Dendritic cell treated with granulocyte-macrophage colony-stimulating factor and Interleukin-4, amounts not matched to agents 40 ng/mL and 50 ng/mL, for 4 days (primary cell): ENCODE measurements around the gene KRTDAP.

Experiments used
- H3K27ac Mint-ChIP-seq: one replicate; pipeline ENCODE4 v1.8.0; 2022; ENCODE audit warnings: mild to moderate bottlenecking, mixed read lengths
- H3K27me3 Mint-ChIP-seq: one replicate; pipeline ENCODE4 v1.8.0; 2022; ENCODE audit warnings: mild to moderate bottlenecking, mixed read lengths
- H3K36me3 Mint-ChIP-seq: one replicate; pipeline ENCODE4 v1.8.0; 2022; ENCODE audit warnings: low read depth, mixed read lengths
- H3K4me1 Mint-ChIP-seq: one replicate; pipeline ENCODE4 v1.8.0; 2022; ENCODE audit warnings: low read depth, mixed read lengths
- H3K4me3 Mint-ChIP-seq: one replicate; pipeline ENCODE4 v1.8.0; 2022; ENCODE audit warnings: mild to moderate bottlenecking, moderate library complexity, mixed read lengths
- H3K9me3 Mint-ChIP-seq: one replicate; pipeline ENCODE4 v1.8.0; 2022; ENCODE audit warnings: mixed read lengths
- intact Hi-C: fragments of 100-400 bp; cut with micrococcal nuclease; formaldehyde crosslinking; loops from one replicate; pipeline ENCODE4 v1.15.0; 2022

KRTDAP gene

GRCh38 chr19:35461060-35461459 is 29.2 kb downstream of the KRTDAP start:
- H3K4me3 Mint-ChIP-seq, result no peak overlapping the region
- no peaks in the 10 kb centered on the region for H3K36me3 Mint-ChIP-seq
- peaks cover 49% of the 10 kb centered on the region for H3K27me3 Mint-ChIP-seq
- intact Hi-C loops, result no loop called here
- no peaks in the 10 kb centered on the region for H3K9me3 Mint-ChIP-seq
- H3K4me1 Mint-ChIP-seq, result peaks cover 63% of the 10 kb centered on the region
- peak overlapping the region; percentile 35 for H3K27ac Mint-ChIP-seq

DNA sequence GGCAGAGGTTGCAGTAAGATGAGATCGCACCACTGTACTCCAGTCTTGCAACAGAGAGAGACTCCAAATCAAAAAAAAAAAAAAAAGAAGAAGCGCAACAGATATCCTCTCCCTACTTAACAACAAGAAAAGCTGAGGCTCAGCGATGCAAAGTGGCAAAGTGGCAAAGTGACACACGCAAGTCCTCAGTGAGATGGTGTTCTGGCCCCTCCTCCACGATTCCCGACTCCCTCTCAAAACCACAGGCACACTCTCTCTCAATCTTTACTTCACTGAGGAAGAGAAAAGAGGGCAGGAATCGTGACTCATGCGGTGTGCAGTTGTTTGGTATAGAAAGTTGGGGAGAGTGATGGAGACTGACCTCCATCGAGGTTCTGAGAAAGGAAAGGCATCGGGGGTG is 29.7 kb downstream of the KRTDAP start:
- H3K9me3 Mint-ChIP-seq, result no peaks in the 10 kb centered on the region
- H3K4me3 Mint-ChIP-seq, result no peak overlapping the region
- peaks cover 49% of the 10 kb centered on the region for H3K27me3 Mint-ChIP-seq
- intact Hi-C loops, result no loop called here
- H3K4me1 Mint-ChIP-seq, result peaks cover 63% of the 10 kb centered on the region
- peak overlapping the region; percentile 35 for H3K27ac Mint-ChIP-seq
- H3K36me3 Mint-ChIP-seq, result no peaks in the 10 kb centered on the region

DNA sequence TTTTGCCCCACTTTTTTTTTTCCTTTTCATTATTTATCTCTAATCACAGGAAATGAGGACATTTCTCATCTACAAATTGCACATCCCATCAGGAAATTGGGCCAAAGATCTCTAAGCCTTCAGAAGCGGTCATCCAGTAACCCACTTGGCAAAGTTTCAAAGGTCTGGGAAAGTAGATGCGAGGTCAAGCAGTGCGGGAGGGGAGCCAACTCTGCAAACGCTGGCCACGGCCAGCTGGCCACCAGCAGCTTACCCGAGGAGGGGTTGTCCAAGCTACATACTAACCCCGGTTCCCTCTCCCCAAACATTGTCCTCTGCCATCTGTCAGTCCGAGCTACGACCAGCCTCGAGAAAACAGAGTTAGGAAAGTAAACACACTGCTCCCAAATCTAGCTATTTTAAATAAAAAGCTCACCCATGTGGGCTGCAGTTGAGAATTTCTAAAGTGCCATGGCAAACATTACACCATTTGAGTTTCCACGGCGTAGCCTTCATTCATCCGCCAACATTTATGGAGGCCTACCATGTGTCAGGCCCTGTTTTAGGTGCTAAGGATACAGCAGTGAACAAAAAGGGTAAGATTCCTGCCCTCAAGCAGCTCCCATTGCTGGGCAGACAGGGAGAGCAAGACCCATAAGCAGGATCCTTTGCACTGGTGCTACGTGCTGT is 30.7 kb downstream of the KRTDAP start:
- Mint-ChIP-seq H3K9me3 (no peaks in the 10 kb centered on the region), H3K27me3 (peaks cover 47% of the 10 kb centered on the region), H3K4me3 (no peak overlapping the region), H3K36me3 (no peaks in the 10 kb centered on the region), H3K27ac (no peak overlapping the region), H3K4me1 (peaks cover 63% of the 10 kb centered on the region)
- intact Hi-C loops, result no loop called here

- no peaks in the 10 kb centered on the region for H3K36me3 Mint-ChIP-seq
- H3K4me1 Mint-ChIP-seq, result peaks cover 63% of the 10 kb centered on the region
- no peak overlapping the region for H3K4me3 Mint-ChIP-seq
- peaks cover 51% of the 10 kb centered on the region for H3K27me3 Mint-ChIP-seq
- no peak overlapping the region for H3K27ac Mint-ChIP-seq
- no peaks in the 10 kb centered on the region for H3K9me3 Mint-ChIP-seq
- intact Hi-C loops, result no loop called here
Observed at GRCh38 chr19:35458731-35459391, 31.4 kb downstream of the KRTDAP start.

- intact Hi-C loops, result no loop called here
- Mint-ChIP-seq H3K9me3 (no peaks in the 10 kb centered on the region), H3K27me3 (peaks cover 48% of the 10 kb centered on the region), H3K36me3 (no peaks in the 10 kb centered on the region), H3K27ac (no peak overlapping the region), H3K4me3 (no peak overlapping the region), H3K4me1 (peaks cover 56% of the 10 kb centered on the region)
Observed at GRCh38 chr19:35458192-35458591, 32.1 kb downstream of the KRTDAP start.

GRCh38 chr19:35457173-35457572 is 33.1 kb downstream of the KRTDAP start:
- H3K4me1 Mint-ChIP-seq, result peaks cover 46% of the 10 kb centered on the region
- no peaks in the 10 kb centered on the region for H3K36me3 Mint-ChIP-seq
- H3K27ac Mint-ChIP-seq, result no peak overlapping the region
- intact Hi-C loops, result no loop called here
- H3K9me3 Mint-ChIP-seq, result no peaks in the 10 kb centered on the region
- H3K4me3 Mint-ChIP-seq, result no peak overlapping the region
- peaks cover 55% of the 10 kb centered on the region for H3K27me3 Mint-ChIP-seq

- Mint-ChIP-seq H3K9me3 (no peaks in the 10 kb centered on the region), H3K4me1 (peaks cover 49% of the 10 kb centered on the region), H3K27me3 (peaks cover 61% of the 10 kb centered on the region), H3K4me3 (no peak overlapping the region), H3K36me3 (no peaks in the 10 kb centered on the region), H3K27ac (no peak overlapping the region)
- intact Hi-C loops, result no loop called here
Observed at GRCh38 chr19:35455616-35456201, 34.6 kb downstream of the KRTDAP start.

GRCh38 chr19:35454663-35455062 is 35.6 kb downstream of the KRTDAP start:
- Mint-ChIP-seq H3K4me3 (no peak overlapping the region), H3K27ac (no peak overlapping the region), H3K27me3 (peaks cover 55% of the 10 kb centered on the region), H3K4me1 (peaks cover 49% of the 10 kb centered on the region), H3K9me3 (no peaks in the 10 kb centered on the region), H3K36me3 (no peaks in the 10 kb centered on the region)
- intact Hi-C loops, result no loop called here

DNA sequence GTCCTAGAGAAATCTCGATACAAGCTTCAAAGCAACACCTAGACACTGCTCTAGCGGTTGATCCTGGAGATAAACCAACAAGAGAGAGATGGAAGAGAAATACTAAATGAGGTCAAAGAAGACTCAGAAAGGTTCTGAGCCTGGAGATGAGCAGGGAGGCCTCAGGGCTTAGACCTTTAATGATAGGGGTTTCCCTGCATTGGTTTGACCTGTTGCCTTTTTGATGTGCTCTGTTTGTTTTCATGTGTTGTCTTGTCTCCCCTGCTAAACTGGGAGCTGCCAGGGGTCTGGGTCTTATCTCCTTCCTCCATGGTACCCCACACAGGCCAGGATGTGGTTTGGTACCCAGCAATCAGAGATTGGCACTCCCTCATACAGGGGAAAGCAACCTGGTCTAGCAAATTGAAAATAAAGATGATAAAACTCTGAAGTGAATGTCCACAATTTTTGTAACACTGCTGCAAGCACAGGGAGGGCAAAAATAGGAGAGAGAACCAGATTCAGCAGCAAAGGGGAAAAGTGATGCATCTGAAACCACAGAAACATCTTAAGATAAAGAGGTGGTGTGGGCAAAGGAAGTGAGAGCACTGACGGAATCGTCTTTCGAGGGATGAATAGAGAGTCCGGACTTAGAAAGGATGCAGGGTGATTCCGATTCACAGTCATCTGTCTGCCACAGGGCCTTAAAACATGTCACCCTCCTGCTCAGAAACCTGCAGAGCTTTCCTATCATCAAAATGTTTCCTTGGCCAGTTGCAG is 38.7 kb downstream of the KRTDAP start:
- no peak overlapping the region for H3K4me3 Mint-ChIP-seq
- intact Hi-C loops, result no loop called here
- H3K27me3 Mint-ChIP-seq, result peaks cover 37% of the 10 kb centered on the region

DNA sequence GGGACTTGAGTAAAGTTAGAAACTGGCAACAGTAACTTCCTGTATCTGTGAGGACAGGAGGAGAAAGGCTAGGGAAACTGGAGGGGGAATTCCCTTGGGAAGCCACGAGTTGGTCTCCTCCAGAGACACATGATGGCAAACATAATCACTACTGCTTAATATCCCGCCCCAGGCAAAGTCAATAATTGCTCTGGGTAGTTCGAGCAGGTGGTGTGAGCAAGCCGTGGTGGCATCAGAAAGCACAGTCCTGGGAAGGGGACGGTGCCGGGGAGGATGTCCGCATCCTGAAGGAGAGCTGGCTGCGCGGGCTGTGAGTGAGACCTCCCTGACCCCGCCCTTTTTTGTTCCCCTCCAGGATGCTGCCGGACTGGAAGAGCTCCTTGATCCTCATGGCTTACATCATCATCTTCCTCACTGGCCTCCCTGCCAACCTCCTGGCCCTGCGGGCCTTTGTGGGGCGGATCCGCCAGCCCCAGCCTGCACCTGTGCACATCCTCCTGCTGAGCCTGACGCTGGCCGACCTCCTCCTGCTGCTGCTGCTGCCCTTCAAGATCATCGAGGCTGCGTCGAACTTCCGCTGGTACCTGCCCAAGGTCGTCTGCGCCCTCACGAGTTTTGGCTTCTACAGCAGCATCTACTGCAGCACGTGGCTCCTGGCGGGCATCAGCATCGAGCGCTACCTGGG is 40.8 kb downstream of the KRTDAP start:
- intact Hi-C loops, result loop anchor here (2.0 kb wide), 1 partner anchor 13 kb away; no protein-coding TSS in a partner anchor
- peak overlapping the region; percentile 18 for H3K4me3 Mint-ChIP-seq

More for the DNA sequence above, 38.7 kb downstream of the KRTDAP start:
- H3K36me3 Mint-ChIP-seq, result no peaks in the 10 kb centered on the region
- H3K27ac Mint-ChIP-seq, result no peak overlapping the region
- H3K9me3 Mint-ChIP-seq, result no peaks in the 10 kb centered on the region
- H3K4me1 Mint-ChIP-seq, result peaks cover 52% of the 10 kb centered on the region

GRCh38 chr19:35447606-35448469 is 42.4 kb downstream of the KRTDAP start, which contains the start of gene FFAR2:
Gene FFAR2 (plus strand): TSS chr19:35448257. CDS start chr19:35449715, 1,458 bp downstream.
- intact Hi-C loops, result loop anchor here (2.0 kb wide), 1 partner anchor 15 kb away; no protein-coding TSS in a partner anchor
- Mint-ChIP-seq H3K9me3 (no peaks in the 10 kb centered on the region), H3K4me3 (peak within 1 kb of the TSS; percentile 28), H3K36me3 (no peaks in the 10 kb centered on the region), H3K27ac (peak within 1 kb of the TSS; percentile 87), H3K27me3 (peaks cover 20% of the 10 kb centered on the region), H3K4me1 (peaks cover 73% of the 10 kb centered on the region)

More for the DNA sequence above, 40.8 kb downstream of the KRTDAP start:
- H3K9me3 Mint-ChIP-seq, result no peaks in the 10 kb centered on the region
- peaks cover 72% of the 10 kb centered on the region for H3K4me1 Mint-ChIP-seq
- H3K36me3 Mint-ChIP-seq, result no peaks in the 10 kb centered on the region
- H3K27ac Mint-ChIP-seq, result peak overlapping the region; percentile 87
- peaks cover 29% of the 10 kb centered on the region for H3K27me3 Mint-ChIP-seq

- Mint-ChIP-seq H3K4me1 (peaks cover 63% of the 10 kb centered on the region), H3K36me3 (no peaks in the 10 kb centered on the region), H3K9me3 (no peaks in the 10 kb centered on the region), H3K27me3 (peaks cover 6% of the 10 kb centered on the region), H3K4me3 (no peak overlapping the region), H3K27ac (peak overlapping the region; percentile 87)
- intact Hi-C loops, result no loop called here
Observed at GRCh38 chr19:35445826-35446593, 44.3 kb downstream of the KRTDAP start.
